ENCODE data around the gene TRAPPC10. TPM values are rescaled to one million over a fixed set of nuclear protein-coding genes. Genes with fewer than 3 reads are reported as not detected.

TRAPPC10 gene
- total RNA-seq, 4 donors from 2014 or later: 17.8 to 58.1 (median 32.4) TPM

DNA sequence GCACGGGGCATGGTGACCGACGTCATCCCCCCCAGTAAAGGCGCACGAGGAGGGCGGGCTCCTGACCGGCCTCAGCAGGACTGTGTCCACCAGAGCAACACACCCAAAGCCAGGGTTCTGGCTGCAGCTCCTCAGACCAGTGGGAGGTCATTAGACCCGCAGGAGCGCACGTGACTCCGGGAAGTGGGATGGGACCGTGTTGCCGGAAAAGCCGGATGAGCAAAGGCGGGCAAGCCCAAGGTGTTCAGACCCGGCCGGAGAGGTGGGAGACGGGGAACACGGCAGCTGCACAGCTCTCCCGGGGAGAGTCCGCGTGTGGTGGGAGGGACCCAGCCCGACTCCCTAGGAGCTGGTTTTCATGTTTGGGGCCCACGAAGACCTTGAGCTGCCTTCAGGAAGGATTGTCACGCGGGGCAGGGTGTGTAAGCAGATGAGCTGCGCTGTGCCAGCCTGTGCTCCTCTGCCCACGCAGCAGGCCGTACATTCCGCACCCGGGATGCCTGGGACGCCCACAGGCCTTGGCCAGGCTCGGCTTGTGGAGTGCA lies 20.6 kb upstream of the TRAPPC10 start:
- Histone ChIP-seq H3K4me1 (peaks cover 0 to 7% (median 0%) of the 10 kb centered on the region in 3 donors), H3K9me3 (no peaks in the 10 kb centered on the region), H3K27ac (no peak overlapping the region), H3K4me3 (no peak overlapping the region), H3K27me3 (peaks cover 16% of the 10 kb centered on the region), H3K36me3 (no peaks in the 10 kb centered on the region)
- WGBS, 2 donors (ENCODE audit: low coverage in 1 of 2): 84 to 94% methylated on average over 4 to 7 of the region's 33 CpGs
- TF ChIP-seq POLR2AphosphoS5 (IDR thresholded peaks at IDR 0.05): no peak
- no peak for TF ChIP-seq CTCF (IDR thresholded peaks at IDR 0.05)
- TF ChIP-seq POLR2A (IDR thresholded peaks at IDR 0.05): no peak
- TF ChIP-seq EP300 (IDR thresholded peaks at IDR 0.05): no peak
- ATAC-seq: peak; percentile 17

GRCh38 chr21:43992121-43992520 lies 20.0 kb upstream of the TRAPPC10 start:
- WGBS, 2 donors (ENCODE audit: low coverage in 1 of 2): 86% methylated on average over 3 of the region's 11 CpGs; no CpG with 5 or more reads in 1 of the 2 donors
- no peak overlapping the region for H3K4me3 ChIP-seq
- H3K36me3 ChIP-seq: no peaks in the 10 kb centered on the region
- TF ChIP-seq EP300 (IDR thresholded peaks at IDR 0.05) (no peak), POLR2A (IDR thresholded peaks at IDR 0.05) (no peak), POLR2AphosphoS5 (IDR thresholded peaks at IDR 0.05) (no peak), CTCF (IDR thresholded peaks at IDR 0.05) (no peak)
- no peaks in the 10 kb centered on the region for H3K9me3 ChIP-seq
- peaks cover 16% of the 10 kb centered on the region for H3K27me3 ChIP-seq
- ATAC-seq: no peak
- H3K4me1 ChIP-seq: peaks cover 0 to 1% (median 0%) of the 10 kb centered on the region in 3 donors
- no peak overlapping the region for H3K27ac ChIP-seq

DNA sequence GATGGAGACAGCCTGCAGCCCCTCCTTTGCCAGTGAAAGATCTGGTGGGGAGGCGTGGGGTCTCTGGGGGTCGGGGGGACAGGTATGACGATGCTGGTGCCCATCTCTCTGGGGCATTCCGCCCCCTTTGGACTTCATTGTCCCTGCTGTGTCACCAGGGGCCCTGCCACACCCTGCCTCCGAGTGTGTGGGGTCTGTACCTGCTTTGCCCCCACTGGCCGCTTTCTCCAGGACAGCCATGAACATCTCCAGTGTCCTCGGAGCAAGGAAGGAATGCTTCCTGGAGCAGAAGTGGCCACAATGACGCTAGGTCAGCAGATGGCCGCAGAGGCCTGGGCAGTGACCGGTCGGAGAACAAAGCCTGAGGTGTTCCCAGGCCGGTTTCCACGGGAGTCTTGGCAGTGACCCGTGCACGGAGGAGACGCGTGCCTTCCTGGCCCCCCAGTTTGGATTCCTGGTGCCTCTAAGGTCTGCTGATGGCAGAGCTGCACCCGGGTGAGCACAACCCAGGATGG lies 18.6 kb upstream of the TRAPPC10 start:
- H3K27me3 ChIP-seq: peaks cover 16% of the 10 kb centered on the region
- no peak for ATAC-seq
- no peaks in the 10 kb centered on the region for H3K9me3 ChIP-seq
- H3K4me1 ChIP-seq: no peaks in the 10 kb centered on the region
- 80% methylated on average over 1 of the region's 18 CpGs; no CpG with 5 or more reads in 1 of the 2 donors for WGBS, 2 donors (ENCODE audit: low coverage in 1 of 2)
- no peak overlapping the region for H3K27ac ChIP-seq
- no peaks in the 10 kb centered on the region for H3K36me3 ChIP-seq
- no peak overlapping the region for H3K4me3 ChIP-seq
- no peak for TF ChIP-seq EP300 (IDR thresholded peaks at IDR 0.05)
- TF ChIP-seq CTCF (IDR thresholded peaks at IDR 0.05): no peak
- no peak for TF ChIP-seq POLR2A (IDR thresholded peaks at IDR 0.05)
- no peak for TF ChIP-seq POLR2AphosphoS5 (IDR thresholded peaks at IDR 0.05)

DNA sequence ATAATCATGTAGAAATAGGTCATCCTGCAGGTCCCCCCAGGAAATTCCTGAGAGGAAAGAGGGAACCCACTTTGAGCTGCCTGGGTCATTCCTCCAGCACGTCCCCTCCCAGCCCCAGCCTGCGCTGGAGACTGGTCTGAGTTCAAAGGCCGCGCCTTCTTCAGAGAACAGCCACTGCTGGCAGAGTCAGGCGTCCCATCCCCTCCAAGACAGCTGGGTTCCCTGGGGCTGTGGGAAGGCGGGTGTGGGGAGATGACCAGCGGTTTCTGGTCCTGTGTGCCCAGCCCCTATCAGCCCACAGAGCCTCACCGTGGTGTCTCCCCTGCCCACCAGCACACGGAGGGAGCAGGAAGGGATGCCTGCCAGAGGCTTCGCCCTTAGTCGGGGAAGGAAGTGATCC lies 18.0 kb upstream of the TRAPPC10 start:
- H3K27ac ChIP-seq: no peak overlapping the region
- no peak for ATAC-seq
- WGBS, 2 donors (ENCODE audit: low coverage in 1 of 2): 47% methylated on average over 3 of the region's 11 CpGs; no CpG with 5 or more reads in 1 of the 2 donors

More for the DNA sequence above, 18.0 kb upstream of the TRAPPC10 start:
- Histone ChIP-seq H3K4me1 (no peaks in the 10 kb centered on the region), H3K9me3 (no peaks in the 10 kb centered on the region), H3K36me3 (no peaks in the 10 kb centered on the region), H3K27me3 (peaks cover 16% of the 10 kb centered on the region), H3K4me3 (no peak overlapping the region)
- TF ChIP-seq POLR2AphosphoS5 (IDR thresholded peaks at IDR 0.05) (no peak), POLR2A (IDR thresholded peaks at IDR 0.05) (no peak), EP300 (IDR thresholded peaks at IDR 0.05) (no peak), CTCF (IDR thresholded peaks at IDR 0.05) (no peak)
